HepG2 (cell line): Measurements from ENCODE around the gene CISD3. TPM values are rescaled to one million over a fixed set of nuclear protein-coding genes. Genes with fewer than 3 reads are reported as not detected.

ENCODE experiments used
- DNMT3B ChIP-seq: conservative IDR thresholded peaks from 2 replicates; pipeline ENCODE4 v1.6.1; 2016; ENCODE audit warnings: missing biosample characterization, control low read depth
- ELF1 ChIP-seq: sonication (generic); formaldehyde crosslinking; IDR thresholded peaks from 2 replicates; pipeline ENCODE4 v1.4.0; 2020; ENCODE audit warnings: missing genetic modification reagents
- HIVEP1 ChIP-seq: sonication (generic); formaldehyde crosslinking; IDR thresholded peaks from 2 replicates; pipeline ENCODE4 v1.4.0; 2020; ENCODE audit warnings: mild to moderate bottlenecking, missing genetic modification reagents
- HOXA9 ChIP-seq: sonication (generic); formaldehyde crosslinking; IDR thresholded peaks from 2 replicates; pipeline ENCODE4 v1.8.1; 2022; ENCODE audit warnings: missing genetic modification reagents, mild to moderate bottlenecking, moderate library complexity, borderline replicate concordance
- ISX ChIP-seq: sonication (generic); formaldehyde crosslinking; conservative IDR thresholded peaks from 2 replicates; pipeline ENCODE4 v1.5.0; 2020; ENCODE audit warnings: missing genetic modification reagents
- JUN ChIP-seq: sonication (generic); formaldehyde crosslinking; IDR thresholded peaks from 2 replicates; pipeline ENCODE4 v1.4.0; 2020; ENCODE audit warnings: mild to moderate bottlenecking, missing genetic modification reagents
- KLF15 ChIP-seq: sonication (generic); formaldehyde crosslinking; IDR thresholded peaks from 2 replicates; pipeline ENCODE4 v1.8.1; 2023; ENCODE audit warnings: borderline replicate concordance, mild to moderate bottlenecking, inconsistent platforms, missing genetic modification reagents, mixed read lengths
- MED1 ChIP-seq: sonication (generic); formaldehyde crosslinking; IDR thresholded peaks from 2 replicates; pipeline ENCODE4 v1.4.0; 2020; ENCODE audit warnings: missing genetic modification reagents
- MXD4 ChIP-seq: IDR thresholded peaks from 2 replicates; pipeline ENCODE4 v1.6.1; 2016; ENCODE audit warnings: mild to moderate bottlenecking, missing biosample characterization, missing genetic modification reagents
- NFAT5 ChIP-seq: sonication (generic); formaldehyde crosslinking; IDR thresholded peaks from 2 replicates; pipeline ENCODE4 v1.4.0; 2020; ENCODE audit warnings: missing genetic modification reagents
- REPIN1 ChIP-seq: sonication (generic); formaldehyde crosslinking; IDR thresholded peaks from 2 replicates; pipeline ENCODE4 v1.8.0; 2022; ENCODE audit warnings: missing genetic modification reagents, low read depth, mild to moderate bottlenecking, borderline replicate concordance
- SPEN ChIP-seq: sonication (generic); formaldehyde crosslinking; IDR thresholded peaks from 2 replicates; pipeline ENCODE4 v1.5.1; 2020; ENCODE audit warnings: low read depth, mild to moderate bottlenecking, missing genetic modification reagents
- THRA ChIP-seq: sonication (generic); formaldehyde crosslinking; IDR thresholded peaks from 2 replicates; pipeline ENCODE4 v1.4.0; 2020; ENCODE audit warnings: missing genetic modification reagents, borderline replicate concordance
- ZFY ChIP-seq: sonication (generic); formaldehyde crosslinking; IDR thresholded peaks from 2 replicates; pipeline ENCODE4 v1.4.0; 2020; ENCODE audit warnings: missing genetic modification reagents
- ZNF274 ChIP-seq: sonication (generic); formaldehyde crosslinking; IDR thresholded peaks from 2 replicates; pipeline ENCODE4 v1.5.1; 2020; ENCODE audit warnings: mild to moderate bottlenecking, missing genetic modification reagents
- ZNF275 ChIP-seq: sonication (generic); formaldehyde crosslinking; IDR thresholded peaks from 2 replicates; pipeline ENCODE4 v1.8.0; 2022; ENCODE audit warnings: missing genetic modification reagents, mild to moderate bottlenecking, inconsistent platforms, borderline replicate concordance
- ZNF337 ChIP-seq: sonication (generic); formaldehyde crosslinking; IDR thresholded peaks from 2 replicates; pipeline ENCODE4 v1.5.1; 2020; ENCODE audit warnings: missing genetic modification reagents, low read depth, mild to moderate bottlenecking, borderline replicate concordance
- ZNF432 ChIP-seq: sonication (generic); formaldehyde crosslinking; IDR thresholded peaks from 2 replicates; pipeline ENCODE4 v1.5.0; 2020; ENCODE audit warnings: missing genetic modification reagents, mild to moderate bottlenecking, borderline replicate concordance
- ZNF468 ChIP-seq: sonication (generic); formaldehyde crosslinking; IDR thresholded peaks from 2 replicates; pipeline ENCODE4 v1.8.0; 2022; ENCODE audit warnings: mild to moderate bottlenecking, moderate library complexity, missing genetic modification reagents
- ZZZ3 ChIP-seq: sonication (generic); formaldehyde crosslinking; IDR thresholded peaks from 2 replicates; pipeline ENCODE4 v1.4.0; 2020; ENCODE audit warnings: missing genetic modification reagents, mild to moderate bottlenecking, borderline replicate concordance
- polyA plus RNA-seq, 8 experiments: library from polyadenylated mRNA; depleted of rRNA in 3 of 8; stranded (reverse) in 7 of 8; unstranded in 1 of 8; fragments of >200 nt; fragmentation: Illumina TruSeq in 4 of 8; extraction: Trizol in 4 of 8; gene quantifications; 2 replicates each; pipeline versions ENCODE4 v1.2.1 to v1.2.3, GENCODE V29; 2011 to 2016; ENCODE audit warnings: low read depth in 4 of 8, missing spikeins in 1 of 8, mixed read lengths in 1 of 8; ENCODE audit not compliant: insufficient read depth in 1 of 8
- total RNA-seq, 5 experiments: library from RNA; depleted of rRNA; stranded (reverse); fragments of >200 nt; fragmentation: Illumina TruSeq; extraction: Trizol; gene quantifications; 2 replicates each; pipeline ENCODE4 v1.2.3, GENCODE V29; 2016; ENCODE audit warnings: low read depth in 1 of 5

Gene CISD3
- total and polyA plus RNA-seq, 2 of the 13 experiments (the other 11 are each of a cell fraction or from before 2014, with no cell fraction given), result 30.0 to 34.1 TPM

GRCh38 chr17:38752308-38753070 lies 22.3 kb downstream of the CISD3 start, which contains the start of gene PSMB3 (continued):
- TF ChIP-seq MED1 (CRISPR knock-in tag) (peak; percentile 49; the same call in 1 of the 2 replicates), SPEN (CRISPR knock-in tag) (peak; percentile 95), NFAT5 (CRISPR knock-in tag) (no peak; the same call in 1 of the 2 replicates), THRA (CRISPR knock-in tag) (peak; percentile 66; the same call in 1 of the 2 replicates), ISX (CRISPR knock-in tag) (no peak), DNMT3B (no peak; the same call in 1 of the 2 replicates), ZNF275 (CRISPR knock-in tag) (0 out of 2 replicates have a peak, but pooled peaks have one; percentile 60), ZNF432 (no peak), HIVEP1 (no peak), HOXA9 (CRISPR knock-in tag) (peak; percentile 15; the same call in 1 of the 2 replicates), ZNF337 (CRISPR knock-in tag) (no peak), ZZZ3 (CRISPR knock-in tag) (peak; percentile 97; the same call in 1 of the 2 replicates), MXD4 (CRISPR knock-in tag) (peak; percentile 99), REPIN1 (peak; percentile 86; the same call in 1 of the 2 replicates), ZNF274 (peak; percentile 40; the same call in 1 of the 2 replicates), KLF15 (CRISPR knock-in tag) (no peak), ZFY (CRISPR knock-in tag) (peak; percentile 81), JUN (CRISPR knock-in tag) (0 out of 2 replicates have a peak, but pooled peaks have one; percentile 8), ZNF468 (CRISPR knock-in tag) (peak; percentile 91; the same call in 1 of the 2 replicates), ELF1 (CRISPR knock-in tag) (peak; percentile 99)
